IPS-NIHi7 (cell line): Measurements from ENCODE around the gene GGA1.
A peak's percentile ranks its signal among the peaks of the same experiment; 100 is the strongest.
"Not testable (repeated sequence)": the region's sequence is repeated elsewhere in the genome, so short reads cannot be mapped to it uniquely, and the experiment has no call there.

Experiments used
- DNase-seq: peaks from one replicate; pipeline ENCODE4 v3.0.0; 2012; ENCODE audit warnings: mixed read lengths; ENCODE audit errors: extremely low spot score

Gene GGA1

DNA sequence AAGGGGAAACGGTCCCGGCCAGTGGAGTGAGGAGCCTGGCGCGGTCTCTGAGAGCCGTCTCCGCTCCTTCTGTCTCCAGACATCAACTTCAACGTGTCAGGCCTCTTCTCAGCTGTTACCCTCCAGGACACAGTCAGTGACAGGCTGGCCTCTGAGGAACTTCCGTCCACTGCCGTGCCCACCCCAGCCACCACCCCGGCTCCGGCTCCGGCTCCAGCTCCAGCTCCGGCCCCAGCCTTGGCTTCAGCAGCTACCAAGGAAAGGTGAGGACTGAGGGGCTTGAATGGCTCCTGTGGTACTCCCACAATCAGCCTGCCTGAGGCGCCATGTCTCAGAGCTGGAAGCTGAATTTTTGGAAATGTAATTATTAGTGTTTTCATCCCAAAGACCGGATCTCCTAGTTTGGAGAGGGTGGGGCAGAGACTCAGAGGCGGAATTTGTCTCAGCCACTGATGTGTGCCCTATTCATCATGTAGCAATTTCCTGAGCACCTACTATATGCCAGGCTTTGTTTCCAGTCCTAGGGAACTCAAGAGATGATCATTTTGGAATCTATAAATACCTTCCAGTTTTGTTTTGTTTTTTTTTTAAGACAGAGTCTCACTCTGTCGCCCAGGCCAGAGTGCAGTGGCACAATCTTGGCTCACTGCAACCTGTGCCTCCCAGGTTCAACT, 42.0 kb downstream of the GGA1 start:
- no peak for DNase-seq

DNA sequence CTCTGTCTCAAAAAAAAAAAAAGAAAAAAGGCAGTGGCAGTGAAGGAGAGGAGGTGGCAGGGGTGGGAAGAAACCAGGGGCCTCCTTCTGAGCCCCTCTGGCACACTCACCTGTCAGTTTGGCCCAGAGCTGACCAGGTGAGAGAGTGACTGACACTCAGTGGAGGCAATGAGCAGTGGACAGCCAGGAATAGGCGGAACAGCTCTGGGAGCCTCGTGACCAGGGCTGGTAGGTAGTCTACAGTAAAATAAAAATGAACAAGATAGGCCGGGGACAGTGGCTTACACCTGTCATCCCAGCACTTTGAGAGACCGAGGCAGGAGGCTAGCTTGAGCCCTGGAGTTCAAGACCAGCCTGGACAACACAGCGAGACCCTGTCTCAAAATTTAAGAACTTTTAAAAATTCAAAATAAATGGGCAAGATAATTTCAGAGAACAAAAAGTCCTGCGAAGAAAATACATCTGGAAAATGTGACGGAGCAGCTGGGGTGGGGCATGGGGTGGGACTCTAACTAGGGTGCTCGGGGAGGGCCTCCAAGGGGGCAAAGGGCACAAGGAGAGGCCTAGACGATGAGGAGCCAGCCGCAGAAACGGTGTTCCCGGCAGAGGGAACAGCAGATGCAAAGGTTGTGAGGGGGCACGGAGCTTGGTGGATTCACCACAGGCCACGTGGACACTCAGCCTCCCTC, 46.1 kb downstream of the GGA1 start:
- no peak for DNase-seq

DNA sequence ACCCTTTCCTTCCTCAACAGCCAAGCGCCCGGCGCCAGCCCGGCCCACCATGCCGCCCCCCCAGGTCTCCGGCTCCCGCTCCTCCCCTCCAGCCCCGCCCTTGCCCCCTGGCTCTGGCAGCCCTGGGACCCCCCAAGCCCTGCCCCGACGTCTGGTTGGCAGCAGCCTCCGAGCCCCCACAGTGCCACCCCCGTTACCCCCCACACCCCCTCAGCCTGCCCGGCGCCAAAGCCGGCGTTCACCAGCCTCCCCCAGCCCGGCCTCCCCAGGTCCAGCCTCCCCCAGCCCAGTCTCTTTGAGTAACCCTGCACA, 46.6 kb downstream of the GGA1 start:
- no peak for DNase-seq

DNA sequence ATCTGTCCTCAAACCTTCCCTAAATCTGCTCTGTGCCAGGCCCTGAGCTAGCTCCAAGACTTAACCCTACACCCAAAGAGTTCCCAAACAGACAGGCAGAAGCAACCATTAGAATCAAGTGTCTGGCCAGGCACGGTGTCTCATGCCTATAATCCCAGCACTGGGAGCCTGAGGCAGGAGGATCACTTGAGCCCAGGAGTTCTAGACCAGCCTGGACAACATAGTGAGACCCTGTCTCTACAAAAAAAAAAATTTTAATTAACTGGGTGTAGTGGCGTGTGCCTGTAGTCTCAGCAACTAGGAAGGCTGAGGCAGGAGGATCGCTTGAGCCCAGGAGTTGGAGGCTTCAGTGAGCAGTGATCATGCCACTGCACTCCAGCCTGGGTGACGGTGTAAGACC, 47.9 kb downstream of the GGA1 start:
- DNase-seq, result not testable (repeated sequence)

DNA sequence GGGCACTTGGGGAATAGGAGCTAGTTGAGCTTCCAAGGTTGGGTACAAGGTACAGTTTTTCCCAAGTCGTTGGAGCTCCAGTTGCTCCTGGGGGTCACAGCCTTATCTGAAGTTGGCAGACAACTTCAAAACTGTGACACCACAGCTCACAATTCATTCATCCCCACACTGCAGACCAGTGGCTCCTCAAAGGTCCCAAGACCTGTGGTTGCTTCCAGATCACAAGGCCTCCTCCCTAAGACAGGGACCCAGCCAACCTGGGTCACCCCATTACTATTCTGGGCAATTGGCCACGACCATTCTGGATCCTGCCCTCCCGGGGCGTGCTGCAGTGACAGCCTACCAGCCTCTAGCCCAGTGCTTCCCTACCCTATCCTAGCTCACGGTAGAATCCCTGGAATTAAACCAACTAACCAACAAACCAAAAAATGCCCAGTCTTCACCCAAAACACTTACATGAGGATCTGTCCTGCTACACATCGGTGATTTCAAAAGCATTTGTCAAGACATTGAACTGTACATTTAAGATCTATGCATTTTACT, 49.0 kb downstream of the GGA1 start:
- peak; percentile 46 for DNase-seq

DNA sequence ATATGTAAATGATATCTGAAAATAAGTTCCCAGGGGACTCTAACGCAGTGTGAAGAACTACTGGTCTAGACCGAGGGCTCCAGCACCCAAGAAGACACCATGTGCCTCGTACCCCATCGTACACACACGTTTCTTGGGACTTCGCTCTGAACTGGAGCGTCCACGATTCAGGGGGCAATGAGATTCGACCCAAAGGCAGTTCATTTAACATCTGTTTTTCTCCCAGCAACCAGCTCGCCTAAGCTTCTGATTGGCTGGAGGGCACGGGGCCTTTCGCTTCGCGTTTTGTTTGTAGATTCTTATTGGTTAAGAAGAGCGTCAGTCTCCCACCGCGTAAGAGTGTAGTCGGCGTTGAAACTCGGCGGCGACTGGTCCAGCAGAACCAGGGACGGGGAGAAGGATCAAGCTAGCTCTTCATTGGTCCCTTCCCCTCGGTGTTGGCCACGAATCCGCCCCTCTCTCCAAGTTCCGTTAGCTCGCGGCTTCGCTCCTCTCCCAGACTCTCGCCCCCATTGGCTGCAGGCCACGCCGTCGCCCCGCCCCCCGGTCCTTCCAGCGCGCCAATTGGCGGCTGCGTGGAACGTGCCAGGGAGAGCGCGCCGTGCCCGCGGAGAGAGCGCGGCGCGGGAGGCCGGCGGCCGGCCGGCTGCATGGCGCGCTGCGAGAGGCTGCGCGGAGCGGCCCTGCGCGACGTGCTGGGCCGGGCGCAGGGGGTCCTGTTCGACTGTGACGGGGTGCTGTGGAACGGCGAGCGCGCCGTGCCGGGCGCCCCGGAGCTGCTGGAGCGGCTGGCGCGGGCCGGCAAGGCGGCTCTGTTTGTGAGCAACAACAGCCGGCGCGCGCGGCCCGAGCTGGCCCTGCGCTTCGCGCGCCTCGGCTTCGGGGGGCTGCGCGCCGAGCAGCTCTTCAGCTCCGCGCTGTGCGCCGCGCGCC, 49.8 kb downstream of the GGA1 start, which contains the start of gene PDXP:
Gene PDXP, plus strand, starts transcription at position 591 of the 933 bp plus-strand sequence. Its CDS starts 60 bp downstream, at position 651.
- DNase-seq, result peak; percentile 99

DNA sequence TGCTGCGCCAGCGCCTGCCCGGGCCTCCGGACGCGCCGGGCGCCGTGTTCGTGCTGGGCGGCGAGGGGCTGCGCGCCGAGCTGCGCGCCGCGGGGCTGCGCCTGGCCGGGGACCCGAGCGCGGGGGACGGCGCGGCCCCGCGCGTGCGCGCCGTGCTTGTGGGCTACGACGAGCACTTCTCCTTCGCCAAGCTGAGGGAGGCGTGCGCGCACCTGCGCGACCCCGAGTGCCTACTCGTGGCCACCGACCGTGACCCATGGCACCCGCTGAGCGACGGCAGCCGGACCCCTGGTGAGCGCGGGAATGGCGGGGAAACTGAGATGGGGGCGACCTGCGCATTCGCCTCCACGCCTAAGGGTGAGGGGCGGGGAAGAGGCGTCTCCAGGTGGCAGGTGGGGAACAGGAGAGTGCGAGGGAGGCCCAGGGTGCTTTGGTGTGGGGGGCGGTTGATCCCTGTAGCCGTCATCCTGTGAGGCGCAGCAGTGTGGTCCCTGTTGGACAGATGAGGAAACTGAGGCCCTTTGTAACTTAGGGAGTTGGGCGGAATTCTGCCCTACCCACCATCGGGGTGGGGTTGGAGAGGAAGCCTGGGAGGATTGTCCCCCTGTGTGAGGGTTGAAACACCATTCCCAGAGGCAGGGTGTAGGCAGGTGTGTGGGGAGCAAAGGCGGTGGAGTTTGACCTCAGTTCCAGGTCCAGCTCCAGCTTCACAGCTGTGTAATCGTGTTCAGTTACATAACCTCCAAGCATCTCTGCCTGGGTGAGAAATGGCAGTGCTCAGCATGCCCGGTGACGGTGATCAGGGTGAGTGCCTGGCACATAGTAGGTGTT, 50.6 kb downstream of the GGA1 start:
- DNase-seq, result no peak

DNA sequence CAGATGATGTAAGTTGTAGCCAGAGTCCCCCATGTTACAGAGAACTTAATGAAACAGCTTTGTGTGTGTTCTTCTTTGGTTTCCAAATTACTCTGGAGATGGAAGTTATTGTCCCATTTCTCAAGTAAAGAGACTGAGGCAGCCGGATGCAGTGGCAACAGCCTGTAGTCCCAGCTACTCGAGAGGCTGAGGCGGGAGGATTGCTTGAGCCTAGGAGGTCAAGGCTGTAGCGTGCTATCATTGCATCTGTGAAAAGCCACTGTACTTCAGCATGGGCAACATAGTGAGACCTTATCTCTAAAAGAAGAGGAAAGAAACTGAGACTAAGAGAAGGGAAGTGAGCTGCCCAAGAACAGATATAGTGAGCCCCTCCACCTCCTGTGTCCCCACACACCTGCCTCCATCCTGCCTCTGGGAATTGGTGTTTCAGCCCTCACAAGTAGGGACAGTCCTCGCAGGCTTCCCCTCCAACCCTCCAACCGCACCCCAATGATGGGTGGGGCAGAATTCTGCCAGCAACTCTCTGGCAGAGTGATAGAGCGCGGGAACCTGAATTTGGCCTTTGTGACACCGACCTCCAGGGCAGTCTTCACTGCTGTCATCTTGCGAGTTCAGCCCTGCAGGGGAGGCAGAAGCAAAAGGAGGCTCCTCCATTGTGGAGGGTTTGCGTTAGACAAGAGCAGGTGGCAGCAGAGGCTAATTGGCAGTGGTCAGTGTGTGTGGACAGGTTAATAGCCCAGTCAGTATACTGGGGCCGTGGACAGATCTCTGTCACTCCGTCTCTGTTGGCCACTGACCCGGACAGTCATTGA, 51.5 kb downstream of the GGA1 start:
- no peak for DNase-seq

DNA sequence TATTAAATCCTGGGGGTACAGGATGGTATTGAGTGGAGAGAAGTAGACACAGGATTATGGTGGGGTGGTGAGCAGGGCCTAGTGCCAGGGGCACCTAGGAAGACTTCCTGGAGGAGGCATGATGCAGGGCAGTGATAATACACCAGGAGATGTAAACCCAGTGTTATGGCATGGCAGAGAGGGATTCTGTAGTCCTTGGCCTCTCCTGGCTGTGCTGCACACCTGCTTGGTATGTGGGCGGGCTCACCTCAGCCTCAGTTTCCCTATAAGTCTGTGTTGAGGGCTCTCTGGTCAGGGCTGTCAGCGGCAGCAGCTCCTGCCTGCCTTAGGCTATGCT, 52.0 kb downstream of the GGA1 start:
- DNase-seq, result no peak

DNA sequence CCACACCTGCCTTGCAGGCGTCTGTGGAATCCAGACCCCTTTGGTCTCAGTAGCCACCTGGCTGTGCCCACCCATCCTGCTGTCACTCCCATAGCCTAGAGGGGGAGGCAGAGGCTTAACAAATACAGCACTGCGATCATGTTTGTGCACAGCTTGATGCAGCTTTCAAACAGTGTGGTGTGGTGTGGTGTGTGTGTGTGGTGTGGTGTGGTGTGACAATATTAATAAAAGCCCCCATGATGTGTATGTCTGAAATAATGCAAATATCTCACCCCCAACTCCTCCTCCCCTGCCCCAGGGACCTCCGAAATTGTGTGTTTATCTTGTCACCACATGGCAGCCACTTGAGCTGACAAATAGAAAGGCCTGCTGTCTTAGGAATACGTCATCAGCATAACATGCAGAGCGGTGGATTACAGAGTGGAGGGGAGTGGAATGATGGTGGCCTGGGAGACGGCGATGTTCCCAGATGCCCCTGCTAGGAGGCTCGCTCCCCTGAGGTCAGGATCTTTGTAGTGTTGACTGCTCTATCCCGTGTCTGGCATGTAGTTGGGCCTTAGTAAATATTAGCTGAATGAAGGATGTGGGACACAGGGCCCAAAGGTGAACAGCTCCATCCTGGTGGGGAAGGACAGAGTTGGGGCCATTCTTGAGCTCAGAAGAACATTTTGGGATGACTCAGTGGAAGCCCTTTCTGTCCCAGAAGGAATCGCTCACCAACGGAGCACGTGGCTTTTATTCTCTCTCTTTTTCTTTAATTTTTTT, 52.7 kb downstream of the GGA1 start:
- no peak for DNase-seq

DNA sequence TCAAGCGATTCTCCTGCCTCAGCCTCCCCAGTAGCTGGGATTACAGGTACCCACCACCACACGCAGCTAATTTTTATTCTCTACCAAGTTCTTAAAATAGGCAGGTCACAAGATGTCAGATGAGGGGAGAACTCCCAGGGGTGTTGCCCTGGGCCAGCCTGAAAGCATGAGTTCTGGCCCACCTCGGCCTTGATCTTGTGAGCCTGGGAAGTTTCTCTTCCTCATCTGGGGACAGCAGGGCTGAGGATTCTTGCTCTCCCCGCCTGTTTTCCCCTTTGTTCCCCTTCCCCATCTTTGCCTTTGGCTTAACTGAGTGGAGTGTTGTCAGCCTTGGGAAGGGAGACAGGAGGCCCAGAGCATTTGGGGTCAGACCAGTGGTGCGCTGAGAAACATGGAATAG, 53.4 kb downstream of the GGA1 start:
- DNase-seq, result no peak

DNA sequence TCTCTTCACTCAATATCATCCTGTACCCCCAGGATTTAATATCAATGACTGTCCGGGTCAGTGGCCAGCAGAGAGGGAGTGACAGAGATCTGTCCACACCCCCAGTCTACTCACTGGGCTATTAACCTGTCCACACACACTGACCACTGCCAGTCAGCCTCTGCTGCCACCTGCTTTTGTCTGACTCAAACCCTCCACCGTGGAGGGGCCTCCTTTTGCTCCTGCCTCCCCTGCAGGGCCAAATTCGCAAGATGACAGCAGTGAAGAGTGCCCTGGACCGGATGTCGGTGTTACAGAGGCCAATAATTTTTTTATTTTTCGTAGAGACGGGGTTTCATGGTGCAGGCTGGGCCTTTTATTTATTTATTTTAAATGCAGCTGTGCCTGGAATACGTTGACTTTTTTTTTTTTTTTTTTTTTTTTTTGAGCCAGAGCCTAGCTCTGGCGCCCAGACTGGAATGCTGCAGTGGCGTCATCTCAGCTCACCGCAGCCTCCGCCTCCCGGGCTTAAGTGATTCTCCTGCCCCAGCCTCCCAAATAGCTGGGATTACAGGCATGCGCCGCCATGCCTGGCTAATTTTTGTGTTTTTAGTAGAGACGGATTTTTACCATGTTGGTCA, 55.0 kb downstream of the GGA1 start:
- no peak for DNase-seq

DNA sequence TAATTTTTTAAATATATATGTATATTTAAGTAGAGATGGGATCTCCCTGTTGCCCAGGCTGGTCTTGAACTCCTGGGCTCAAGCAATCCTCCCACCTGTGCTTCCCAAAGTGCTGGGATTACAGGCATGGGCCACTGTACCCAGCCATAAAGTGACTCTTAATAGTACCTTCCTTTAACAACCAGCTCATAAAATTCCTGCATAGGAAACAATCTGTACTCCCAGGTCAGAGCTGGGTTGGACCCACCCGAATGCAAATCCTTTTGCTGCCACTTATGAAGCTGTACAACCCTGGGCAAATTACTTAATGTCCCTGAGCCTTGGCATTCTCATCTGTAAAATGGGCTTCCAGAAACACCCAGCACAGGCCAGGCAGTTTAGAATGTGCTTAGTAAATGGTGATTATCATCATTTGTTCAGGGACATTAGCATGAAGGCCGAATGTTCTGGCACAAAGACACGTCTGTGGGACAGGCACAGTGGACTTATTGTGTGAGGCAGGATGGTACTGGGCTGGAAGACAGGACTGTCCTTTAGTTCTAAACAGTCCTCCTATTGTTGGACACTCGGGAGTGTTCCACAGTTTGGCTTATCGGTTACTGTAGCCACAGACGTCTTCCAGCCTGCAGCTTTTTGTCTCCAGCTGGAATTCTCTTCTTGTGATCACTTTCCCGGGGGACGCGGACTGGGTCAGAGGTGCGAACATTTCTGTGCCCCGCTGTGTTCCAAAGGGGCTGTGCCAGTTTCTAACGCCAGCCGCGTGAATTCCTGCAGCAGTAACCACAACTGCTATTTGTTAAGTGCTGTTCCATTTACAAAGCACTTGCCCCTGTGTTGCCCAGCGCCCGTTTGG, 55.8 kb downstream of the GGA1 start:
- no peak for DNase-seq

DNA sequence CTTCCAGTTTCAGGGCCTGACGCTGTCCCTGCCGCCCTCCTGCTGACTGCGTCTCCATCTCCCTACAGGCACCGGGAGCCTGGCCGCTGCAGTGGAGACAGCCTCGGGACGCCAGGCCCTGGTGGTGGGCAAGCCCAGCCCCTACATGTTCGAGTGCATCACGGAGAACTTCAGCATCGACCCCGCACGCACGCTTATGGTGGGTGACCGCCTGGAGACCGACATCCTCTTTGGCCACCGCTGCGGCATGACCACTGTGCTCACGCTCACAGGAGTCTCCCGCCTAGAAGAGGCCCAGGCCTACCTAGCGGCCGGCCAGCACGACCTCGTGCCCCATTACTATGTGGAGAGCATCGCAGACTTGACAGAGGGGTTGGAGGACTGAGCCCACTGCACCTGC, 56.9 kb downstream of the GGA1 start:
- DNase-seq, result no peak

DNA sequence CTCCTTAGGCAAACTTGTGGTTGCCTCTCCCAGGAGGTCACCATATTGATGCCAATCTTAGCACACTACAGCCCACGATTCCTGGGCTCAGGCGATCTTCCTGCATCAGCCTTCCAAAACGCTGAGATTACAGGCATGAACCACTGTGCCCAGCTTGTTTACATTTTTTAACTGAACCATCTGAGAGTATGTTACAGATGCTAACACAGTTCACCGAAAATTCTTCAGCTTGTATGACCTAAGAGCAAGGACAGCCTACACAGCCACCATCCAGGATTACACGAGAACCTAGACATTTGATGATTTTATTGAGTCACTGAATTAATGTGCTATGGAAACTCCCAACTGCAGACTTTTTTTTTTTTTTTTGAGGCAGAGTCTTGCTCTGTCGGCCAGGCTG, 61.0 kb downstream of the GGA1 start:
- no peak for DNase-seq

DNA sequence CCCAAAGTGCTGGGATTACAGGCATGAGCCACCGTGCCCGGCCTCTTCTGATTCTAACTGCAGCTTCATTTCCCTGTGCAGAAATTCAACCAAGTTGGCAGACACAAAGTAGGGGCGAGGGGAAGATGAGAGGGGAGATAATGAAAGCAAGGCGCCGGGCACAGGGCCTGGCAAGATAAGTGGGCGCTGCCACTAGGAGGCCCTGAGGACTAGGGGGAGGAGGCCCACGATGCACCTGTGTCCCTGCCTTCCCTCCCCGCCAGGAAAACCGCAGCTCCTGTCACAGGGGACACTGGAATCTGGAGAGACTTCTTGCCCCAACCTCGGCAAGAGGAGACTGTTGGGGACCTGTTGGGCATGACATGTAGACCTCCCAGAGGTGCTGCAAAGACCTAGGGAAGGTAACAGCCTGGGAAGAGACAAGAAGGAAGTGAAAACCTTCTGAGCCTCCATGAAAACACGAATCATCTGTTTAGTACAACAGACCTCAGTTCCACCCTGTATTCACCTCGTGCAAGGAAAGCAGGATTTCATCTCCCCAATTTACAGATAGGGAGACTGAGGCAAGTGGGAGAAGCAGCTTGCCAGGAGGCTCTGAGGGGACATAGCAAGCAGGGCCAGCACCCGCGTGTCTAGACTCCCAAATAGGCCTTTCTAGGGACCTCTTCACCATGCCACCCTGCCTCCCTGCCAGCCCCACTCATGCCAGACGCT, 63.7 kb downstream of the GGA1 start:
- no peak for DNase-seq

DNA sequence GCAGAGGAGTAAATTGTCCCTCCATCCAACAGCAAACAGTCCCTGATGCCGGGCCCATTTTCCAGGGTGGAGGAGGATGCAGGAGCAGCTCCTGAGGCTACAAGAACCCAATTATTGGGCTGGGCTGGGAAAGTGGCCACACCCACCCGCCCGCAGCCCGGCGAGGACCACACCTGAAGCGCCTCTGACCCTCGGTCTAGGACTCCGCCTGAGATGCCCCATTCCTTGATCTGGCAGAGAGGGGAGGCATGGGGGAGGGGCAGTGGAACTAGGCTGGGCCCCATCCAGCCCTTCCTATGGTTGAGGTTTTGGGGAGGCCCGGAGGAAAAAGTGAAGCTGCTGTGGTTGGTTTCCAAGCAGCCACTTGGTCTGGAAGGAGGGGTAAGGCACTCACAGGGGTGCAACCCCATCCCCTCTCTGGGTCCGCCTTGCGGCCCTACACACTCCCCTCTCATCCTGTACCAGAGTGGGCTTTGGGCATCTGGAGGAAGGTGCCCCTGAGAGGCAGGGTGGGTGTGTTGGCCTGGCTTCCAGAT, 64.4 kb downstream of the GGA1 start:
- no peak for DNase-seq

DNA sequence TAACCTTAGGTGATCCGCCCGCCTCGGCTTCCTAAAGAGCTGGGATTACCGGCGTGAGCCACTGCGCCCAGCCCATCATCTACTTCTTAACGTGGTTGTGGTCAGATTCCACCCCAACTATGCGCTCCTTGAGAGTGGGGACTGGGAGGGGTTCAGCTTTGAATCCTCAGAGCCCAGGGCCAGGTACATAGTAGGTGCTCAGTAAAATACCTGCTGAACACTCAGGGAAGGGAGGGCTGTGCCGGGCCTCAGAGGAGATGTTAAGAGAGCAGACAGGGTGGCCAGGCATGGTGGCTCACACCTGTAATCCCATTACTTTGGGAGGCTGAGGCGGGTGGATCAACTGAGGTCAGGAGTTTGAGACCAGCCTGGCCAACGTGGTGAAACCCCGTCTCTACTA, 65.6 kb downstream of the GGA1 start:
- no peak for DNase-seq
